HG02970 (cell line): ENCODE results near the gene MAEL.

Experiments
- ATAC-seq: cut with Tn5 transposase; IDR thresholded peaks from one replicate; pipeline ENCODE4 v1.9.1; 2021; ENCODE audit warnings: mild to moderate bottlenecking, moderate library complexity, moderate number of reproducible peaks; ENCODE audit not compliant: unreplicated experiment, low FRiP score

Gene MAEL

GRCh38 chr1:166988974-166989515 lies at the start of gene MAEL:
TSS of gene MAEL (plus strand) at chr1:166989280. CDS start at chr1:166989353, 73 bp downstream.
- no peak for ATAC-seq

GRCh38 chr1:166939741-166940375 lies 49.2 kb upstream of the MAEL start:
- ATAC-seq = no peak

- ATAC-seq = no peak
Observed at GRCh38 chr1:166944186-166944967, 44.7 kb upstream of the MAEL start.

GRCh38 chr1:166947398-166948043 lies 41.6 kb upstream of the MAEL start:
- ATAC-seq = no peak

GRCh38 chr1:166948856-166949350 lies 40.2 kb upstream of the MAEL start:
- ATAC-seq = no peak

GRCh38 chr1:166950156-166950555 lies 38.9 kb upstream of the MAEL start:
- no peak for ATAC-seq

- no peak for ATAC-seq
Observed at GRCh38 chr1:166951050-166951449, 38.0 kb upstream of the MAEL start.

- ATAC-seq = no peak
Observed at GRCh38 chr1:166952002-166952746, 36.9 kb upstream of the MAEL start.

GRCh38 chr1:166953491-166953890 lies 35.6 kb upstream of the MAEL start:
- ATAC-seq = no peak

- ATAC-seq = no peak
Observed at GRCh38 chr1:166956057-166956850, 32.8 kb upstream of the MAEL start.

GRCh38 chr1:166956872-166957271 lies 32.2 kb upstream of the MAEL start:
- no peak for ATAC-seq

GRCh38 chr1:166960858-166961474 lies 28.1 kb upstream of the MAEL start:
- no peak for ATAC-seq

- ATAC-seq = peak; percentile 55
Observed at GRCh38 chr1:166969074-166969677, 19.9 kb upstream of the MAEL start.

GRCh38 chr1:166971252-166971651 lies 17.8 kb upstream of the MAEL start:
- ATAC-seq = no peak

GRCh38 chr1:166972193-166972592 lies 16.9 kb upstream of the MAEL start:
- no peak for ATAC-seq

GRCh38 chr1:166972826-166973225 lies 16.3 kb upstream of the MAEL start:
- no peak for ATAC-seq

GRCh38 chr1:166974647-166975345 lies 14.3 kb upstream of the MAEL start:
- ATAC-seq = no peak
